Motor neuron (in vitro differentiated cells): ENCODE data around the gene LAMA2. TPM values are rescaled to one million over a fixed set of nuclear protein-coding genes. Genes with fewer than 3 reads are reported as not detected.

Experiments used
- ATAC-seq, 8 experiments: fragments of 200-7000 bp; cut with Tn5 transposase; replicated peaks in 6 of 8; 2 replicates each; pipeline ENCODE4 v1.8.0; 2021; ENCODE audit warnings: mild to moderate bottlenecking in 8 of 8, moderate library complexity in 8 of 8
- H3K27ac ChIP-seq, 2 donors: fragments of 250-450 bp; sonication (Bioruptor Pico); 2 replicates each; pipeline ENCODE4 v1.9.0; 2021; ENCODE audit warnings: antibody characterized with exemption in 2 of 2, mild to moderate bottlenecking in 2 of 2, moderate library complexity in 1 of 2
- H3K4me1 ChIP-seq, 2 donors: fragments of 250-450 bp; sonication (Bioruptor Pico); replicated peaks in 1 of 2; 2 replicates each; pipeline ENCODE4 v1.6.1; 2021; ENCODE audit warnings: antibody characterized with exemption in 2 of 2, mild to moderate bottlenecking in 2 of 2, moderate library complexity in 1 of 2
- H3K4me3 ChIP-seq, 5 donors: fragments of 250-450 bp; sonication (Bioruptor Pico); 2 replicates each; pipeline ENCODE4 v1.9.0; 2021; ENCODE audit warnings: antibody characterized with exemption in 5 of 5, mild to moderate bottlenecking in 5 of 5, moderate library complexity in 4 of 5
- WGBS, 10 experiments: fragments of 450-650 bp; shearing (Covaris generic); methylation state at CpG; one replicate each; pipeline ENCODE4 v1.0.0; 2022; 5-methylcytosine and 5-hydroxymethylcytosine counted together
- in situ Hi-C, 9 experiments: fragments of 400-800 bp; cut with MboI; loops; one replicate each; pipeline ENCODE4 v1.15.0; 2021; ENCODE audit warnings: low sequenced_read_pairs in 9 of 9, low pct_unique_long_range_greater_than_20kb in 2 of 9; ENCODE audit not compliant: unreplicated experiment in 9 of 9
- total RNA-seq, 8 experiments: library from RNA; unstranded; fragments of 300-600 nt; gene quantifications; 2 replicates each; pipeline versions ENCODE4 v1.2.3 to v1.2.4, GENCODE V29; 2022

Gene LAMA2
- total RNA-seq, 8 experiments from 2014 or later: 0.52 to 232 (median 5.1) TPM

DNA sequence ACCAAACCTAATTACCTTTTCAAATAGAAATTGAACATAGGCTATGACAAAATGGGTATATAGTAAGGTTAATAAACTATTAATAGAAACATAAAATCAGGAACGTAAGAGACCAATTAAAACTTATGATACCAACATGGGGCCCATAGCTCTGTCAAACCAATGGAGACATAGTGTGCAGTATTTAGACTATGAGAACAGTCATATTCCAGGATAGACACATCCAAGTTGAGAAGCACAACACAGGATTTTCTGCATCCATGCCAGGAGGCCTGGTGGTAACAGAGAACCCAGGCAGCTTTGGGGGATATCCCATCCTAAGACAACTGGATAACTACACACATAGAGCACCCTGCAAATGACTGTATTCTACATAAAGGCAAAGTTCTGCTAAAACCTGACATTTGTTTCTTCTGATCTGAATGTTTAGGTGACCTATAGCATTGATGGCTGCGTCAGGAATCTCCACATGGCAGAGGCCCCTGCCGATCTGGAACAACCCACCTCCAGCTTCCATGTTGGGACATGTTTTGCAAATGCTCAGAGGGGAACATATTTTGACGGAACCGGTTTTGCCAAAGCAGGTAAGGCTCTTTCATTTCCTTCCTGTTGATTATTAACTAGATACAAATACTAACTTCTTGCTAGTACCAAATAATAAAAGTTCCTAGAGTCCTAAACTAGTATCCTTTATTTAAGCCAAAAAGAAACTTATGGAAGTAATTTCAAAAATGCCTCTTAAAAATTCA is 624.3 kb downstream of the LAMA2 start:
- Histone ChIP-seq H3K27ac (no peak overlapping the region), H3K4me1 (peaks cover 0 to 9% of the 10 kb centered on the region in 2 donors), H3K4me3 (no peak overlapping the region)
- 54 to 100% (median 95%) methylated on average over 1 to 5 of the region's 5 CpGs for WGBS, 10 experiments
- no peak for ATAC-seq
- in situ Hi-C loops: no loop called here

GRCh38 chr6:129507846-129508245 is 624.9 kb downstream of the LAMA2 start:
- Histone ChIP-seq H3K27ac (no peak overlapping the region), H3K4me3 (no peak overlapping the region), H3K4me1 (peaks cover 0 to 3% of the 10 kb centered on the region in 2 donors)
- ATAC-seq: peak in 1 of 8 experiments; percentile 35
- 0 to 100% (median 80%) methylated on average over 1 of the region's 1 CpG; no CpG with 5 or more reads in 1 of the 10 experiments for WGBS, 10 experiments
- in situ Hi-C loops: no loop called here

DNA sequence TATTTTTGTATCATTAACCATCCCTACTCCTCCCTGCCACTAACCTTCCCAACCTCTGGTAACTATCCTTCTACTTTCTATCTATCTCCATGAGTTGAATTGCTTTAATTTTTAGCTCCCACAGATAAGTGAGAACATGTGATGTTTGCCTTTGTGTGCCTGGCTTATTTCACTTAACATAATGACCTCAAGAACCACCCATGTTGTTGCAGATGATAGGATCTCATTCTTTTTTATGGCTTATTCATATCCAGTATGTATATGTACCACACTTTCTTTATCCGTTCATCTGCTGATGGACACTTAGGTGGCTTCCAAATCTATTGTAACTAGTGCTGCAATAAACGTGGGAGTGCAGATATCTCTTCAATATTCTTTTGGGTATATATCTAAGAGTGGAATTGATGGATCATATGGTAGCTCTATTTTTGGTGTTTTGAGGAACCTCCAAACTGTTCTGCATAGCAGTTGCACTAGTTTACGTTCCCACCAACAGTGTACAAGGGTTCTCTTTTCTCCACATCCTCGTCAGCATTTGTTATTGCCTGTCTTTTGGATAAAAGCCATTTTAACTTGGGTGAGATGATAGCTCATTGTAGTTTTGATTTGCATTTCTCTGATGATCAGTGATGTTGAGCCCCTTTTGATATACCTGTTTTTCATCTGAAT is 625.7 kb downstream of the LAMA2 start:
- Histone ChIP-seq H3K4me3 (no peak overlapping the region), H3K27ac (no peak overlapping the region), H3K4me1 (no peaks in the 10 kb centered on the region)
- in situ Hi-C loops: no loop called here
- peak in 3 of 8 experiments; percentile 90 to 97 (median 90) for ATAC-seq
- WGBS, 10 experiments: 36 to 95% (median 66%) methylated on average over 2 to 4 of the region's 4 CpGs

- in situ Hi-C loops: no loop called here
- ATAC-seq: no peak
- WGBS, 10 experiments: 21 to 71% (median 60%) methylated on average over 2 of the region's 2 CpGs; no CpG with 5 or more reads in 1 of the 10 experiments
- Histone ChIP-seq H3K4me3 (no peak overlapping the region), H3K4me1 (no peaks in the 10 kb centered on the region), H3K27ac (no peak overlapping the region)
These were observed 628.0 kb downstream of the LAMA2 start for GRCh38 chr6:129510950-129511349.

DNA sequence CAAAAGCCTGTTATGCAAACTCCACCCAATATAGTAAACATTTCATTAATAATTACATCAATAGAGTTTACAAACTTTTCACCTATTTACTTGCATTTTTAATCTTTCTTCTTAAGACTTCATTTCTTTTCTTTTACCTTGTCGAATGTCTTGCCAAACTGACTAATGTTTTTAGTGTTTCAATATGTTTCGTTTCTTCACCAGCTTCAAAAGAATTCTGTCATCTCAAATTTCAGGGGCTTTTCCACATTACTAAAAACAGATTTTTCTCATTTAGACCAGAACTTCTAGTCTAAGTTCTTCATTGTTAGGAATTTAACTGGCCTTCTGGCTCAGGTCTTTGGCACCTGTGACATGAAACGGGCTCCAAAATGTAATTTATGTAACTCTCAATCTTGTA is 630.5 kb downstream of the LAMA2 start:
- Histone ChIP-seq H3K27ac (no peak overlapping the region), H3K4me1 (no peaks in the 10 kb centered on the region), H3K4me3 (no peak overlapping the region)
- in situ Hi-C loops: no loop called here
- ATAC-seq: no peak
- 6 to 95% (median 77%) methylated on average over 3 of the region's 3 CpGs for WGBS, 10 experiments

GRCh38 chr6:129515004-129515403 is 632.1 kb downstream of the LAMA2 start:
- ATAC-seq: no peak
- H3K27ac ChIP-seq: no peak overlapping the region
- in situ Hi-C loops: no loop called here
- WGBS, 10 experiments: 68 to 100% (median 92%) methylated on average over 1 to 2 of the region's 2 CpGs; no CpG with 5 or more reads in 1 of the 10 experiments
- H3K4me1 ChIP-seq: no peaks in the 10 kb centered on the region
- no peak overlapping the region for H3K4me3 ChIP-seq

DNA sequence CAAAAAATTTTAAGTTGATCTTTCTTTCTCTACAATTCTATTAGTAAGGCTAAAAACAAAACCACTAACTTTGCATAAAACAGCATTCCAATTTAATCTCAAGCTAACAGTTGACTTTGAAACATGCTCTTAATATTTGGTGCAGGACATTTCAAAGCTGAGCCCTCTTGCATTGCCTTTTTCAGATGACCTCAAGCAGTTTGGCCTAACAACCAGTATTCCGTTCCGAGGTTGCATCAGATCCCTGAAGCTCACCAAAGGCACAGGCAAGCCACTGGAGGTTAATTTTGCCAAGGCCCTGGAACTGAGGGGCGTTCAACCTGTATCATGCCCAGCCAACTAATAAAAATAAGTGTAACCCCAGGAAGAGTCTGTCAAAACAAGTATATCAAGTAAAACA is 633.1 kb downstream of the LAMA2 start:
- no peak overlapping the region for H3K27ac ChIP-seq
- H3K4me3 ChIP-seq: no peak overlapping the region
- 52 to 100% (median 88%) methylated on average over 1 to 3 of the region's 3 CpGs; no CpG with 5 or more reads in 2 of the 10 experiments for WGBS, 10 experiments
- ATAC-seq: no peak
- H3K4me1 ChIP-seq: no peaks in the 10 kb centered on the region
- in situ Hi-C loops: no loop called here

DNA sequence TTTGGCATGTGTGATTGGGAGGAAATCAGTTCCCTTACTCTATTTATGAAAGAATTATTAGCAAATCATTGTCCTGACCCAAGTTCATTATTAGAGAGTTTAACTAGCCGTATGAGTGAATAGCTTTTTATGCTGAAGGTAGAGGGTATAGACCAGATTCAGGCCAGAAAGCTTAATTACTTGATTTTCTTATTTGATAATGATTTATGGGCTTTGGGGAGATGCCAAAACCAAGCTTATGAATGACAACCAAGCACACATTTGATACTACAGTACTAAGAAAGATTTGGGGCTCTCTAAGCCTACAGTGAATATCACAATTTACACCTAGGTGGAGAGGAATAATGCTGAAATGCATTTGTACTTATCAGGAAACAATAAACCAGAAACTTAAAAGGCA is 633.8 kb downstream of the LAMA2 start:
- 50 to 100% (median 86%) methylated on average over 1 of the region's 1 CpG; no CpG with 5 or more reads in 4 of the 10 experiments for WGBS, 10 experiments
- ATAC-seq: no peak
- Histone ChIP-seq H3K4me3 (no peak overlapping the region), H3K4me1 (no peaks in the 10 kb centered on the region), H3K27ac (no peak overlapping the region)
- in situ Hi-C loops: no loop called here

DNA sequence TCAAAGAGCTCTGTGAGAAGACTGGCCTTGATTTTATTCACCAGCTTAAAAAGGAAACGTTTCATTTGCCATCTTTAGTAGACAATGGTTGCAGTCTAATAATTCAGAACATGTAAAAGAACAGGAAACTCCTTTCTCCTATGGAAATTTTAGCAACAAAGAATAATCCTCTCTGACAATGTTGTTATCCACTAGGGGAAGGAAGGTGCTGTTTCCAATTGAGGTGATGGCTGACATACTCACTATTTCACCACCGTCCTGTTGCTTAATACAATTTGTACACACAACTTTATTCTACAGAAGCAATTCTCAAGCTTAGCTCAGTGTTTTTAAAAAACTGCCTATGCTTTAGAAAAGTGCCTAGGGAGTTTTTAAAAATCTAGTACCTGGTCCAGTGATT is 634.4 kb downstream of the LAMA2 start:
- no peak for ATAC-seq
- in situ Hi-C loops: no loop called here
- no peaks in the 10 kb centered on the region for H3K4me1 ChIP-seq

DNA sequence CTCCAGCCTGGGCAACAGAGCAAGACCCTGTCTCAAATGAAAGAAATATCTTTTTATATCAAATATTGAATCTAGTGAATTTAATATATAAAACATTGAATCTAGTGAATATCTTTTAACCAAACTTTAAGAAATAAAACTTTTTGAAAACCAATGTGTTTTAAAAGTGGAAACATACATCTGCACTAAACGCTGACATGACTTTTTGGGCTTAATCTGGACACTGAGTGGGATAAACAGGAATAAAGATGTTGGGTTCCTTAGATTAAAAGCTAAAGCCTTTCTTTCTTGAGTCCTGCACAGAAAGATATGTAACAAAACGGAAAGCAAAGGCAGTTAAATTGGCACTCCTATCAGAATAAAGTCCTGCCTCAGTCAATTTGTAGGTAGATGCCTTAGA is 636.8 kb downstream of the LAMA2 start:
- no peak overlapping the region for H3K4me3 ChIP-seq
- WGBS, 10 experiments: 50 to 100% (median 84%) methylated on average over 1 to 2 of the region's 2 CpGs
- no peak overlapping the region for H3K27ac ChIP-seq
- no peaks in the 10 kb centered on the region for H3K4me1 ChIP-seq
- in situ Hi-C loops: no loop called here
- ATAC-seq: no peak

More for the DNA sequence above, 634.4 kb downstream of the LAMA2 start:
- no peak overlapping the region for H3K27ac ChIP-seq
- no peak overlapping the region for H3K4me3 ChIP-seq
- WGBS, 10 experiments: 11 to 76% (median 55%) methylated on average over 1 to 2 of the region's 2 CpGs

- Histone ChIP-seq H3K27ac (no peak overlapping the region), H3K4me3 (no peak overlapping the region), H3K4me1 (no peaks in the 10 kb centered on the region)
- WGBS, 10 experiments: 20 to 100% (median 44%) methylated on average over 1 to 2 of the region's 2 CpGs; no CpG with 5 or more reads in 6 of the 10 experiments
- in situ Hi-C loops: no loop called here
- ATAC-seq: no peak
These were observed 639.0 kb downstream of the LAMA2 start for GRCh38 chr6:129521946-129522345.

DNA sequence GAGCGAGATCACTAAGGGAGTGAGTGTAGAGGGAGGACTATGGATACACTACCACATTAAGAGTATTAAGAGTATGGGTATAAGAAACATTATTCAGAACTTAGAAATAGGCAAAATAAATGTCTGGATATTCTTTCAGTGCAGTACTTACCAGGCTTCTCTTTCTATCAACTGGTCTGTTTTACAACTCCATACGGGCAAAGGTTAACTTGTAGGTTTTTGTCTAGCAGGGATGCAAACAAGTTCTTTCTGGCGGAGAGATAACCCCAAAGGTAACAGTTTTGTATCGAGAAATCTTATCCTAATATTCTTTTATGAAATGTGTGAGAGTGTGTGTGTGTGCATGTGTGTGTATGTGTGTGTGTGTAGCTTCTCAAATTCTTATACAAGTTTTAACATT is 640.9 kb downstream of the LAMA2 start:
- no peak for ATAC-seq
- H3K4me1 ChIP-seq: no peaks in the 10 kb centered on the region
- WGBS, 10 experiments: 62 to 100% (median 92%) methylated on average over 2 to 4 of the region's 4 CpGs
- in situ Hi-C loops: no loop called here
- no peak overlapping the region for H3K27ac ChIP-seq
- no peak overlapping the region for H3K4me3 ChIP-seq

- Histone ChIP-seq H3K4me3 (no peak overlapping the region), H3K4me1 (no peaks in the 10 kb centered on the region), H3K27ac (no peak overlapping the region)
- 11 to 100% (median 86%) methylated on average over 1 of the region's 1 CpG; no CpG with 5 or more reads in 3 of the 10 experiments for WGBS, 10 experiments
- ATAC-seq: peak in 1 of 8 experiments; percentile 33
- in situ Hi-C loops: no loop called here
These were observed 642.1 kb downstream of the LAMA2 start for GRCh38 chr6:129525055-129525454.

GRCh38 chr6:129534926-129535325 is 652.0 kb downstream of the LAMA2 start:
- Histone ChIP-seq H3K4me3 (no peak overlapping the region), H3K27ac (no peak overlapping the region), H3K4me1 (no peaks in the 10 kb centered on the region)
- ATAC-seq: no peak
- in situ Hi-C loops: no loop called here
